NT2/D1 (cell line): ENCODE measurements around the gene SSR3.
"Not testable (repeated sequence)": the region's sequence is repeated elsewhere in the genome, so short reads cannot be mapped to it uniquely, and the experiment has no call there.

Experiments used
- DNase-seq: peaks from one replicate; pipeline ENCODE4 v3.0.0-alpha.2; 2011; ENCODE audit warnings: low read depth, low spot score
- H3K27me3 ChIP-seq: 2 replicates; pipeline ENCODE4 v1.6.0; 2011; ENCODE audit warnings: mild to moderate bottlenecking; ENCODE audit not compliant: insufficient read length, insufficient read depth
- H3K36me3 ChIP-seq: 2 replicates; pipeline ENCODE4 v1.6.1; 2011; ENCODE audit warnings: mild to moderate bottlenecking, low read length, mixed read lengths; ENCODE audit not compliant: insufficient read depth, insufficient read length
- H3K4me1 ChIP-seq: 2 replicates; pipeline ENCODE4 v1.5.1; 2011; ENCODE audit not compliant: insufficient read depth, insufficient read length
- H3K4me3 ChIP-seq: 2 replicates; pipeline ENCODE4 v1.5.1; 2011; ENCODE audit warnings: low read depth; ENCODE audit not compliant: insufficient read length
- H3K9ac ChIP-seq: 2 replicates; pipeline ENCODE4 v1.6.0; 2011; ENCODE audit warnings: low read depth; ENCODE audit not compliant: insufficient read length
- H3K9me3 ChIP-seq: 2 replicates; pipeline ENCODE4 v1.5.1; 2011; ENCODE audit warnings: mild to moderate bottlenecking, low read length; ENCODE audit not compliant: insufficient read depth
- SUZ12 ChIP-seq: IDR thresholded peaks from 2 replicates; pipeline ENCODE4 v1.6.1; 2011; ENCODE audit not compliant: insufficient read length, insufficient read depth; ENCODE audit errors: extremely low read depth
- YY1 ChIP-seq: IDR thresholded peaks from 2 replicates; pipeline ENCODE4 v1.6.1; 2011; ENCODE audit not compliant: insufficient read length, insufficient read depth
- ZNF274 ChIP-seq: IDR thresholded peaks from 2 replicates; pipeline ENCODE4 v1.6.1; 2011; ENCODE audit warnings: mild to moderate bottlenecking, low read depth, low read length

The SSR3 gene

DNA sequence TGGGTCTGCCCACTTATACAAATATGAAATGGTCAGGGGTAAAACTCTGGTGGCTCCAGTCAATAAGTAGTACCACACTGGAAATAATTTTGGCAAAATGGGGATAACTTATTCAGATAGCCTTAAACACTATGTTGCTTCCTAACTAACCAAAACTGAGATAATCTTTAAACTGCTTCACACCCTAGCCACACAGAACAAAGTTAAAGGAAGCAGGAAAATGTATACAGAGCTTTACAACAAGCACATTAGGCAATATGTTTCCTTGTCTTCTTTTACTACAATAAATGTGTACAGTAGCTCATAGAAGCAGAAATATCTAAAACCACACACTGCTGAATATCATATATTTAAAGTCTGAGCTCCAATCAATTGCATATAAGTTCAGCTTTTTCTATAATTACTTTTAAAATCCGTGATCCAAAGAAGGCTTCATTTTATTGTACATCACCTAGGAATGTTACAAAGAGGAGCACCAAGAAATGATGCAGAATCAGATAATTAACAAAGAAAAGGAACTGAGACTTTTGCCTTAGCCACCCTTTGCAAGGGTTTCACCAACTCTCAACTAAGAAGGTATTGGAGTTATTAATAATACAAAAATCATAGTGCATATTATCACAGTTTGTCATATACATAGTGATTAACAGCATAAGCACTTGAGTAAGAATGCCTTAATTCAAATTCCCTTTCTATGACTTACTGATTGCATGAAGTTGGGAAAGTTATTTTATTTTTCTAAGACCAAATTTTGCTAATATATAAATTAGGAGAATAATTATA lies 9.2 kb upstream of the SSR3 start:
- no peaks in the 10 kb centered on the region for H3K27me3 ChIP-seq
- no peaks in the 10 kb centered on the region for H3K36me3 ChIP-seq
- no peak overlapping the region for H3K4me3 ChIP-seq
- H3K9me3 ChIP-seq: no peaks in the 10 kb centered on the region
- DNase-seq: no peak
- TF ChIP-seq SUZ12: no peak
- no peak for TF ChIP-seq YY1
- TF ChIP-seq ZNF274: no peak
- H3K9ac ChIP-seq: no peak overlapping the region
- H3K4me1 ChIP-seq: no peaks in the 10 kb centered on the region

DNA sequence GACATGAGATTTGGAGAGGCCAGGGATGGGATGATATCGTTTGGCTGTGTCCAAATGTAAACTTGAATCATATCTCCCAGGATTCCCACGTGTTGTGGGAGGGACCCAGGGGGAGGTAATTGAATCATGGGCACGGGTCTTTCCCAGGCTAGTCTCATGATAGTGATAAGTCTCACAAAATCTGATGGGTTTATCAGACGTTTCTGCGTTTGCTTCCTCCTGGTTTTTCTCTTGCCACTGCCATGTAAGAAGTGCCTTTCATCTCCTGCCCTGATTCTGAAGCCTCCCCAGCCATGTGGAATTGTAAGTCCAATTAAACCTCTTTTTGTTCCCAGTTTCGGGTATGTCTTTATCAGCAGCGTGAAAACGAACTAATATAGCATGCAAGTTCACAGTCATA lies 7.6 kb upstream of the SSR3 start:
- H3K36me3 ChIP-seq, H3K9me3 ChIP-seq, H3K4me3 ChIP-seq, H3K9ac ChIP-seq, H3K27me3 ChIP-seq, H3K4me1 ChIP-seq, DNase-seq: not testable (repeated sequence)

DNA sequence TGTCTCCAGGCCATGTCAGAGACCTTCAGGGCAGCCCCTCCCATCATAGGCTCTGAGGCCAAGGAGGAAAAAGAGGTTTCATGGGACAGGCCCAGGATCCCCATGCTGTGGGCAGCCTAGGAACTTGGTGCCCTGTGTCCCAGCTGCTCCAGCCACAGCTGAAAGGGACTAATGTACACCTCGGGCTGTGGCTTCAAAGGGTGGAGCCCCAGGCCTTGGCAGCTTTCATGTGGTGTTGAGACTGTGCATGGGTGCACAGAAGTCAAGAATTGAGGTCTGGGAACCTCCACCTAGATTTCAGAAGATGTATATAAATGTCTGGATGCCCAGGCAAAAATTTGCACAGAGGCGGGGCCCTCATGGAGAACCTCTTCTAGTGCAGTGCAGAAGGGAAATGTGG lies 6.6 kb upstream of the SSR3 start:
- no peak for TF ChIP-seq YY1
- no peak for TF ChIP-seq ZNF274
- no peak for TF ChIP-seq SUZ12
- Histone ChIP-seq H3K36me3 (no peaks in the 10 kb centered on the region), H3K4me1 (no peaks in the 10 kb centered on the region)

DNA sequence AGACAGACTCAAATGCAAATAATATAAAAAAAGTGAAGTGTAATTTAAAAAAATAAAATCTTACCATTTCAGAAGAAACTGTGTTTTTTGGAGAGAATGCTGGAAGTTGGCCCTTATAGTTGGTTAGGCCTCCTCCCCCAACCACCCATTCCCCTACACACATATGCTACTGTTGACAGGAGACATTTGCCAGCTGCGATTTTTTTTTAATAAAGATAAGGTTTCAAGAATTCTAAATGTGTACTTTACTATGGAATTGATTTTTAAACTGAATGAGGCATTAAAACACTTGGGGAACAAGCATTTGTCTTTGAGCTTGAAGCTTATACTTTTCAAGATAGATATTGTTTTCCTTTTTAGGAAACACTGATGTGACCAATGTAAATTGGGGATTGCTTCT lies 4.4 kb upstream of the SSR3 start:
- DNase-seq: no peak

More for the DNA sequence above, 6.6 kb upstream of the SSR3 start:
- Histone ChIP-seq H3K4me3 (no peak overlapping the region), H3K9me3 (no peaks in the 10 kb centered on the region), H3K9ac (no peak overlapping the region), H3K27me3 (no peaks in the 10 kb centered on the region)
- no peak for DNase-seq

DNA sequence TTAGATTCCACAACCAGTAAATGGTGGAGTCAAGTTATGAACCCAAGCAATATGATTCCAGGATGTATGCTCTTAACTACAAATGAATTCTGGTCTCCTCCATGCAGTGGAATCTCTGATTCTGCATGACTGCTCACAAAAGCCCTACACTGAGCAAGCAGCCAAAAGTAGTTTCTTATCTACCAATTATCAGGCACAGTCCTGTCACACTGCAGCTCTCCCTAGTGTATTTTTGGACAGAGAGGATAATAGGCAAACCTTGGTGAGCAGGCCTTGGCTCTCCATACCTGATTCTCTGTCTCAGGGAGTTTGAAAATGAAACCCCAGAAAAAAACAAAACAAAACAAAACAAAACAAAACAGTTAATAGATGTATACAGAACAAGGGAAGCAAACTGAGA lies 3.5 kb upstream of the SSR3 start:
- no peak for DNase-seq
- H3K9ac ChIP-seq: no peak overlapping the region
- TF ChIP-seq YY1 (no peak), SUZ12 (no peak), ZNF274 (no peak)

More for the DNA sequence above, 4.4 kb upstream of the SSR3 start:
- Histone ChIP-seq H3K9ac (no peak overlapping the region), H3K4me1 (no peaks in the 10 kb centered on the region), H3K27me3 (no peaks in the 10 kb centered on the region), H3K36me3 (no peaks in the 10 kb centered on the region), H3K4me3 (no peak overlapping the region), H3K9me3 (no peaks in the 10 kb centered on the region)
- no peak for TF ChIP-seq SUZ12
- TF ChIP-seq YY1: no peak
- no peak for TF ChIP-seq ZNF274

DNA sequence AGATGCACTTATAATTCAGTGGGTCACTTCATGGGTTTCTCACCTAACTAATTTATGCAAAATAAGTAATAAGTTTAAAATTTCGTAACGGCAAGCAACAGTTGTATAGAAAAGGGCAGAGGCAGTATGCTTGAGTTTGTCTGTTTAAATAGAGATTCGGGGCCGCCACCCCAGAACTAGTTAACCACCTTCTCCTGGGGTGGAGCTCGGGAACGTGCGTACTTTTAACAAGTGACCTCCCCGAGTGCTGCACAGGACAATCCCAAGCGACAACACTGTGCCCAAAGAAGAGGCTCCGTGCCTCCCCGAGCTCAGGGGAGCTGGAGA lies 439 bp downstream of the SSR3 start:
- peaks cover 47% of the 10 kb centered on the region for H3K36me3 ChIP-seq
- H3K9ac ChIP-seq: peak overlapping the region; percentile 100
- no peaks in the 10 kb centered on the region for H3K9me3 ChIP-seq
- H3K4me1 ChIP-seq: no peaks in the 10 kb centered on the region
- TF ChIP-seq YY1 (no peak), ZNF274 (no peak), SUZ12 (no peak)
- H3K4me3 ChIP-seq: peak overlapping the region; percentile 96
- no peaks in the 10 kb centered on the region for H3K27me3 ChIP-seq
- DNase-seq: no peak

More for the DNA sequence above, 3.5 kb upstream of the SSR3 start:
- H3K27me3 ChIP-seq: no peaks in the 10 kb centered on the region
- H3K9me3 ChIP-seq: no peaks in the 10 kb centered on the region
- no peak overlapping the region for H3K4me3 ChIP-seq
- no peaks in the 10 kb centered on the region for H3K4me1 ChIP-seq
- peaks cover 8% of the 10 kb centered on the region for H3K36me3 ChIP-seq

DNA sequence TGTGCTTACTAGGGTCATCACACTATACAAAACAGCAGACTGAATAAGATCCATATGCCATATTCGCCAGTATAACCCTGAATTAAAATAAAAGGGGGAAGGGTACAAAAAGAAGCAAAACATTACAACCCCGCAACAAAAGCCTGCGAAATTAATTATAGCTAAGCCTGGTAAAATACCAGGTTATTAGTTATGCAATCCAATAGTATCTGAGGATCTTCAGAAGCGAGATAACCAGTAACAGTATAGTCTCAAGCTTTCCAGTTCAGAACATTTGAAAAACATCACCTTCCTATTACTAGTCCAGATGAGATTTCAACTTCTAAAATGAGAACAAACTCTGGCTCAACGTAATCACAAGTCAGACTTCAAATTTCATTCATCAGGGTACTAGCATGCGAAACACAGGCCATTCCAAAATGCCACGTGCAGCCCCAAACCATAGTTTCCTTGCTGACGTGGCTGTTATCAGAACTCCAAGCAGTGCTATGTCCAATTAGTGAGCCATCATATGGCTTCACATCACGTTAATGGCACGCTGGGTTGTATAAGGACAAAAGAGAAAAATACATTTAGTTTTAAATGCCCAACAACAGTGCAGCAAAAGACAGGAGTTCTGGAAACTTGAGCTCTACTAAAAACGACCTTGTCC lies 1.1 kb downstream of the SSR3 start:
- Histone ChIP-seq H3K4me3 (peak overlapping the region; percentile 96), H3K9me3 (no peaks in the 10 kb centered on the region), H3K9ac (peak overlapping the region; percentile 100), H3K27me3 (no peaks in the 10 kb centered on the region), H3K36me3 (peaks cover 53% of the 10 kb centered on the region), H3K4me1 (no peaks in the 10 kb centered on the region)
- no peak for DNase-seq
- no peak for TF ChIP-seq ZNF274
- TF ChIP-seq YY1: no peak
- no peak for TF ChIP-seq SUZ12

DNA sequence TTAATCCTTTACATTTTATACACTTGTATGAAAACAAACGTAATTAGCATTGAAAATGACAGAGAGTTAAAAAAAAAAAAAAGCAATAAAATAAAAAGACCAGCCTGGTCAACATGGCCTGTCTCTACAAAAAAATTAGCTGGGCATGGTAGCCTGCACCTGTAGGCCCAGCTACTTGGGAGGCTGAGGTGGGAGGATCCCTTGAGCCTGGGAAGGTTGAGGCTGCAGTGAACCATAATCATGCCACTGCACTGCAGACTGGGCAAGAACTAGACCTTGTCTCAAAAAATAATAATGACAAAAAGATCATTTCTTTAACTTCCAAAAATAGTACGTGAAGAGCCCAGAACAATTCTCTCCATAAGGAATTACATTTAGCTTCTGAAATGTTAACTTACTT lies 1.9 kb downstream of the SSR3 start:
- Histone ChIP-seq H3K9ac (no peak overlapping the region), H3K9me3 (no peaks in the 10 kb centered on the region), H3K27me3 (no peaks in the 10 kb centered on the region), H3K4me3 (peak overlapping the region; percentile 13), H3K36me3 (peaks cover 61% of the 10 kb centered on the region), H3K4me1 (no peaks in the 10 kb centered on the region)
- TF ChIP-seq YY1: no peak
- TF ChIP-seq SUZ12: no peak
- no peak for TF ChIP-seq ZNF274
- no peak for DNase-seq
